HUDEP-2 (cell line): ENCODE measurements around the gene EVA1C.
"Not testable (repeated sequence)": the region's sequence is repeated elsewhere in the genome, so short reads cannot be mapped to it uniquely, and the experiment has no call there.

Experiments used
- DNase-seq, 76 experiments: peaks; one replicate each; lab custom pipeline; 2025; ENCODE audit not compliant: unreplicated experiment in 76 of 76; lab: John Stamatoyannopoulos, UW

The EVA1C gene

GRCh38 chr21:32457360-32457840 lies 44.9 kb downstream of the EVA1C start:
- DNase-seq: peak in 59 of 76 experiments; percentile 13 to 71 (median 40)

- DNase-seq: no peak
Measured at GRCh38 chr21:32457962-32458361, 45.5 kb downstream of the EVA1C start.

DNA sequence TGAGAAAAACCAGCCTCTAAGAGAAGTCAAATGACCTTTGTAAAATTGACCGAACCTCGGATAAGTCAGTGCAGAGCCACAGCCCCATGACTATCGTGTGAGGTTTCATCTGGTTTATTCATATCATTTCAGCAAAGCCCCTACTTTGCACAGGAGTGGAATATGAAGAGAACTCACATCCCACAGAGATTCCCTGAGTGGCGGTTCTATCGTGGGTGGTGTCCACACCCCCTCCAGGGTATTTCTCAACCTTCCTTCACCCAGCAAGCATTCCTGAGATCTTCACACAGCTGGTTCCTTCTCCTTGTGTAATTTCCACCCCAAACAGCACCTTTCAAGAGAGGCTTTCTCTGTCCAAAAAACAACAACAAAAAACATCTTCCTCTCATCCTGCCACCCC lies 47.5 kb downstream of the EVA1C start:
- no peak for DNase-seq

GRCh38 chr21:32461503-32461902 lies 49.0 kb downstream of the EVA1C start:
- DNase-seq: no peak

GRCh38 chr21:32462564-32462963 lies 50.1 kb downstream of the EVA1C start:
- DNase-seq: not testable (repeated sequence)

GRCh38 chr21:32463367-32463766 lies 50.9 kb downstream of the EVA1C start:
- no peak for DNase-seq

DNA sequence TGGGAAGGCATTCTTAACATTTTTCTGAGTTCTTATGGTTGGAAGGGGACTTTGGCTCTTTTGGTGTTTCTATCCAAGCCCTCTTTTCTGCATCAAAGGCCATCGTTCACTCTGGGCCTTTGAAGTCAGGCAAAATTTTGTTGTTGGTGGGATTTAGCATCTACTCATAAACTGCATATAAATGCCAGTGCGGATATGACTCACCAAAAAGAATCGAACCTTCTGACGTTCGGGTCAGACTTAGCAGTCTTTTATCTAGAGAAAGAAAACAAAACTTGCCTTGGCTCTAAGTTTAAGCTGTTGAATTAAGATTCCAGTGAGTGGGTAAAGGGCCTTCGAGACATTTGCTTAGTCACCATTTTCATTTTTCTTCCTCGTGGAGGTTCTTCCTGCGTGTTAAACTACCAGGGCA lies 51.4 kb downstream of the EVA1C start:
- DNase-seq: no peak

- DNase-seq: no peak
Measured at GRCh38 chr21:32467291-32467690, 54.8 kb downstream of the EVA1C start.

DNA sequence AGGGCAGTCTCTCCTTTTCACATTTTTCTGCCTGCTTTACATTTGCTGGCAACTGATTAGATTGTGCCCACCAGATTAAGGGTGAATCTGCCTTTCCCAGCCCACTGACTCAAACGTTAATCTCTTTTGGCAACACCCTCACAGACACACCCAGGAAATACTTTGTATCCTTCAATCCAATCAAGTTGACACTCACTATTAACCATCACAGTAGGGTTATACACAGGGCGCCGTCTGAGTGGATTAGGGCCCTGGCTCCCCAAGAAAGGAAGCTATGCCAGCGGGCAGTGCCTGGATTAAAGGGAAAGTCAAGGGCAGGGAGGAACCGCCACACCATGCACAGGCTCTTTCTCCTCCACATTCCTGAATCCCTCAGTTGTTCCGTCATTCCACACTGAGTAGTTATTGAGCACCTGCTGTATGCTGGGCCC lies 56.2 kb downstream of the EVA1C start:
- peak in 74 of 76 experiments; percentile 28 to 96 (median 78) for DNase-seq

- no peak for DNase-seq
Measured at GRCh38 chr21:32469628-32470027, 57.1 kb downstream of the EVA1C start.

- DNase-seq: no peak
Measured at GRCh38 chr21:32470206-32470605, 57.7 kb downstream of the EVA1C start.

DNA sequence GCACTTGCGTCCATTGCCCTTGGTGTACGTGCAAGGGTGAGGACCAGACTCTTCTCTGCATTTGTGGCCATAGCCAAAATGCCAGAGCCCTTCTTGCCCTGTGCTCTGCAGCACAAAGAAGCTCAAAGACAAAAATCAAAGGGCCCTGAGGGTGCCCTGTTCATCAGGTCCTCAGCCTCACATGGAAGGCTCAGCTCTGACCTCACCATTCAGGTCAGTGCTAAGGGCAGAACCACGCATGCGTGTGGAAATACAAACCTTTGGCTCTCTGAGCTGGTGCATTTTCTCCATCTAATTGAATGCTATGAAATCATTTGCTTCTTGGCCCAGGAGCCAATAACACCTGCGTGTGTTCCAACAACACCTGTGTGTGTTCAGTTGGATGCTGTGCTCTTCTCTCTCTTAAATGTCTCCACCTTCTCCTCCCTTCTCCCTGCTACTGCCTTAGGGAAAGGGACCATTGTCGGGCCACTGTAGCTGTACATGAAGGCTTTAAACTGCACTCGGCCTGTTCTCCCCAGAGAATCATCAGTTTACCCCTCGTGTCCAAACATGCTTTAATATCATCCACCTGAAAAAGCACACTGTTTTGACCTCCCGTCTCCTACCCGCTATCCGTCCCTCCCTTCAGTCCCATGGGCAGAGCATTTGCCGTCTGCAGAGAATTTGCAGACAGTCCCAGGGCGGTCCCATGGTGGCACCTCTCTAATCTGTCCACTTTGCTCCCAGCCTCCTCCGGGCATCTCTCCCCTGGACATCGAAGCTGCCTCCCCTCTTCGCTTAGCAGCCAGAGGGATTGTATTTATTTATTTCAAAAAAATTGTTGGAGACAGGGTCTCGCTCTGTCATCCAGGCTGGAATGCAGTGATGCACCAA lies 60.6 kb downstream of the EVA1C start:
- no peak for DNase-seq

DNA sequence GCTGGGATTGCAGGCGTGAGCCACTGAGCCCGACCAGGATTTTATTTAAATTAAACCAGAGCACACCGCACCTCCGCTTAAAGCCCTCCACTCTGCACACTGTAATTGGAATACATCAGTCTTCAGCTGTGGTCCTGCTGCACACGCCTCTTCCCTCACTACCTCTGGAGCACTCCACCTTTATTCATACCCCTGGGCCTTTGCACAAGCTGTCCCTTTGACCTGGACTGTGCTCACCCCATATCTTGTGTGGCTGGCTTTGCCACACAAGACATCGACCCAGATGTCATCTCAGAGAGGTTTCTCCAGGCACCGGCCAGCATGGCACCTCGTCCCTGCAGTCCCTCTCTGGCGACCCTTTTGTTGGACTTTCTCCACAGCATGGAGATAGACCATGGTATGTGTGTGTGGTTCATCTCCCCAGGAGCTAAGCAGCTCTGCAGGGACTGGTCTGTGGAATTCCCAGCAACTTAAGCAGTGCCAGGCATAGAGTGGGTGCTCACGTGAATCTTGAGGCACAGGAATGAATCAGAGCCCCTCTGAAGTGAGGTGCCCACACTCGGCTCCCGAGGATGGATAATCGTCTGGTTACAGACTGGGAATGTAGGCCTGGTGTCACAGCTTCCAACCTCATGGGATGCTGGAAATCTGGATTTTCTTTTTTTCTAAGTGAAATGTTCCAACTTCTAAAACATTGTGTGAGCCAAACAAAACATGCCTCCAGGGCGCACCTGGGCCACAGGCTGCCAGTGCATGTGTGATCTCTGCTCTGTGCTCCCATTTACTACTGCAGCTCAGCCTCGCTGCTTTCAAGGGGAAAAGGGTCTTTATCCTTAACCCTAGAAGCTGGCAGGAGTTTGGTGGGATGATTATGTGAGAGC lies 61.9 kb downstream of the EVA1C start:
- no peak for DNase-seq

DNA sequence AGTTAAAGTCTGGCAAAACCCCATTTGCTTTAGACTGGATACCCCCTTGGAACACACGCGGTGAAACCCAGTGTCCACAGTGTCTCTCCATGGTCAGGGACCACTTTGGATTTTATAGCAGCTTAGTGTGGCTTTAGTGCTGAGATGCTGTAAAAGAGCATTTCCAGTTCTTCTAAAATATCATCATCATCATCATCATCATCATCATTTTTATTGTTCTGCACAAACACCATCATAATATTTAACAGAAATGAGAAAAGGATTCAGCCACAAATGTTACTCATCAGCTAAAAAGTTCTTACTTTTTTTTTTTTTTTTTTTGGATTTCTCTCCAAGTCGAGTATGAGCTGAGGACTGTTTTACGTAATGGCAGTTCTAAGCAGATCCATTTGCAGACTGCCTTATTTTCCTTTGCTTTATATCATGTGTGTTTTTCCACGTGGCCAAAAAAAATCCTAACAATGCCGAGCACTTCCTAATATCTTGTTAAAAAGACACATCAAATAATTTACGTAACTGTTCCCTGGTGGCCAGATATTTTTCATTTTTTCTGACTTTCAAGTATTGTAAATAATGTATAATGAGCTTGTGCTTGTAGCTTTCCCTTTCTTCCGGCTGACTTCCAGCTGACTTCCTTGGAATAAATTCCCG lies 62.8 kb downstream of the EVA1C start:
- no peak for DNase-seq

- no peak for DNase-seq
Measured at GRCh38 chr21:32476661-32477423, 64.3 kb downstream of the EVA1C start.

GRCh38 chr21:32477424-32477745 lies 64.9 kb downstream of the EVA1C start:
- DNase-seq: no peak

- DNase-seq: no peak
Measured at GRCh38 chr21:32481875-32482408, 69.4 kb downstream of the EVA1C start.

DNA sequence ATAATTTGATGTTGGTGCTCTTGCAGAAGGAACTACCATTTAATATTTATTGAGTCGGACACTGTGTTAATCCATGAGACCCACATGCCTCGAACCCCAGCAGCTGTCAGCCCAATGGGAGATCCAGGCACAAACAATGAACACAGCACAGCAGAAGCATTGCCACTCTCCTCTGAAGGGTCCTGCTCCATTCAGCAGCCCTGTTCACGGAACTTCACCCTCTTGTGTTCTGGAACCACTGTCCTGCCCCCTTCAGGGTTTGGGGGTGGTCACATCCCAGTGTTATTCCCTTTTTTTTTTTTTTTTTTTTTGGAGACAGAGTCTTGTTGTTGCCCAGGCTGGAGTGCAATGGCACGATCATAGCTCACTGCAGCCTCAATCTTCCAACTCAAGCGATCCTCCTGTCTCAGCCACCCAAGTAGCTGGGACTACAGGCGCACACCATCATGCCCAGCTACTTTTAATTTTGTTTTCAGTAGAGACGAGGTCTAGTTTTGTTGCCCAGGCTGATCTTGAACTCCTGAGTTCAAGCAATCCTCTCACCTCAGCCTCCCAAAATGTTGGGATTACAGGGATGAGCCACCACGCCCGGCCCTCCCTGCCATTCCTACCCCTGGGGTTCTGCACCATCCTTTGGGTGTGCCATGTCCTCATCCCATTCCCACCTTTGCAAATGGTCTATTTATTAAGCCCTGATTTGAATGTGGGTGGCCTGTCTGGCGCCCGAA lies 70.2 kb downstream of the EVA1C start:
- DNase-seq: no peak

- DNase-seq: no peak
Measured at GRCh38 chr21:32483293-32483595, 70.7 kb downstream of the EVA1C start.
